BLaER1 (cell line): ENCODE data around the gene THRAP3.
"Not testable (repeated sequence)": the region's sequence is repeated elsewhere in the genome, so short reads cannot be mapped to it uniquely, and the experiment has no call there.

ENCODE experiments used
- H3K27ac ChIP-seq: shearing (Covaris generic); formaldehyde crosslinking; 2 replicates; pipeline ENCODE4 v1.8.1; 2022
- H3K27me3 ChIP-seq: shearing (Covaris generic); formaldehyde crosslinking; 2 replicates; pipeline ENCODE4 v1.8.1; 2022
- H3K36me3 ChIP-seq: shearing (Covaris generic); formaldehyde crosslinking; 2 replicates; pipeline ENCODE4 v1.8.1; 2022
- H3K4me1 ChIP-seq: shearing (Covaris generic); formaldehyde crosslinking; 2 replicates; pipeline ENCODE4 v1.8.1; 2022
- H3K4me2 ChIP-seq: shearing (Covaris generic); formaldehyde crosslinking; 2 replicates; pipeline ENCODE4 v1.8.1; 2022
- H3K4me3 ChIP-seq: shearing (Covaris generic); formaldehyde crosslinking; 2 replicates; pipeline ENCODE4 v1.8.1; 2022
- H3K9ac ChIP-seq: shearing (Covaris generic); formaldehyde crosslinking; 2 replicates; pipeline ENCODE4 v1.8.1; 2022
- H3K9me3 ChIP-seq: shearing (Covaris generic); formaldehyde crosslinking; 2 replicates; pipeline ENCODE4 v1.8.1; 2022
- H4K20me1 ChIP-seq: shearing (Covaris generic); formaldehyde crosslinking; 2 replicates; pipeline ENCODE4 v1.8.1; 2022
- Cebpa-rat ChIP-seq: shearing (Covaris generic); IDR thresholded peaks from 2 replicates; pipeline ENCODE4 v1.8.1; 2022

Gene THRAP3

GRCh38 chr1:36224537-36225282, 467 bp downstream of the THRAP3 start:
- Histone ChIP-seq H3K4me3 (peak overlapping the region; percentile 79), H3K9me3 (no peaks in the 10 kb centered on the region), H4K20me1 (peaks cover 53% of the 10 kb centered on the region), H3K27ac (peak overlapping the region; percentile 93), H3K9ac (peak overlapping the region; percentile 91), H3K27me3 (no peaks in the 10 kb centered on the region), H3K4me1 (peaks cover 32% of the 10 kb centered on the region), H3K4me2 (peak overlapping the region; percentile 94), H3K36me3 (peaks cover 37% of the 10 kb centered on the region)
- TF ChIP-seq Cebpa-rat: no peak

- H3K36me3 ChIP-seq: peaks cover 44% of the 10 kb centered on the region
- peak overlapping the region; percentile 94 for H3K4me2 ChIP-seq
- H3K4me3 ChIP-seq: peak overlapping the region; percentile 79
- no peaks in the 10 kb centered on the region for H3K27me3 ChIP-seq
- peaks cover 37% of the 10 kb centered on the region for H3K4me1 ChIP-seq
- H3K9me3 ChIP-seq: no peaks in the 10 kb centered on the region
- peaks cover 59% of the 10 kb centered on the region for H4K20me1 ChIP-seq
- TF ChIP-seq Cebpa-rat: no peak
- H3K9ac ChIP-seq: peak overlapping the region; percentile 91
- peak overlapping the region; percentile 93 for H3K27ac ChIP-seq
Measured at GRCh38 chr1:36225283-36225899, 1.1 kb downstream of the THRAP3 start.

GRCh38 chr1:36230279-36230678, 6.0 kb downstream of the THRAP3 start:
- not testable (repeated sequence) for H3K27ac ChIP-seq, H3K9ac ChIP-seq, H3K27me3 ChIP-seq, H3K9me3 ChIP-seq, H3K4me3 ChIP-seq, H3K4me2 ChIP-seq
- Histone ChIP-seq H3K36me3 (peaks cover 79% of the 10 kb centered on the region), H4K20me1 (peaks cover 100% of the 10 kb centered on the region), H3K4me1 (peaks cover 63% of the 10 kb centered on the region)

GRCh38 chr1:36231191-36231590, 6.9 kb downstream of the THRAP3 start:
- peaks cover 100% of the 10 kb centered on the region for H4K20me1 ChIP-seq

GRCh38 chr1:36232212-36233095, 8.2 kb downstream of the THRAP3 start:
- no peaks in the 10 kb centered on the region for H3K27me3 ChIP-seq
- no peaks in the 10 kb centered on the region for H3K9me3 ChIP-seq
- peaks cover 86% of the 10 kb centered on the region for H3K36me3 ChIP-seq
- H3K4me2 ChIP-seq: peak overlapping the region; percentile 69
- H3K4me1 ChIP-seq: peaks cover 45% of the 10 kb centered on the region
- peak overlapping the region; percentile 69 for H3K27ac ChIP-seq
- H4K20me1 ChIP-seq: peaks cover 100% of the 10 kb centered on the region
- H3K4me3 ChIP-seq: no peak overlapping the region
- TF ChIP-seq Cebpa-rat: no peak
- H3K9ac ChIP-seq: peak overlapping the region; percentile 26; the same call in 1 of the 2 replicates

More at GRCh38 chr1:36231191-36231590, 6.9 kb downstream of the THRAP3 start:
- Histone ChIP-seq H3K27me3 (no peaks in the 10 kb centered on the region), H3K4me2 (peak overlapping the region; percentile 69), H3K27ac (no peak overlapping the region), H3K4me3 (no peak overlapping the region), H3K4me1 (peaks cover 54% of the 10 kb centered on the region), H3K9me3 (no peaks in the 10 kb centered on the region), H3K36me3 (peaks cover 86% of the 10 kb centered on the region), H3K9ac (peak overlapping the region; percentile 15; the same call in 1 of the 2 replicates)
- TF ChIP-seq Cebpa-rat: no peak

GRCh38 chr1:36236302-36236701, 12.1 kb downstream of the THRAP3 start:
- Histone ChIP-seq H3K36me3 (peaks cover 85% of the 10 kb centered on the region), H3K4me2 (no peak overlapping the region), H3K9me3 (no peaks in the 10 kb centered on the region), H3K9ac (no peak overlapping the region), H4K20me1 (peaks cover 100% of the 10 kb centered on the region), H3K27ac (no peak overlapping the region), H3K27me3 (no peaks in the 10 kb centered on the region), H3K4me3 (no peak overlapping the region), H3K4me1 (peaks cover 31% of the 10 kb centered on the region)
- no peak for TF ChIP-seq Cebpa-rat

GRCh38 chr1:36238433-36238832, 14.2 kb downstream of the THRAP3 start:
- TF ChIP-seq Cebpa-rat: no peak
- H4K20me1 ChIP-seq: peaks cover 98% of the 10 kb centered on the region

GRCh38 chr1:36239941-36240637, 15.8 kb downstream of the THRAP3 start:
- H4K20me1 ChIP-seq: peaks cover 96% of the 10 kb centered on the region
- no peaks in the 10 kb centered on the region for H3K4me1 ChIP-seq
- no peak overlapping the region for H3K27ac ChIP-seq
- H3K9me3 ChIP-seq: peaks cover 8% of the 10 kb centered on the region; the same call in 1 of the 2 replicates
- H3K4me2 ChIP-seq: no peak overlapping the region
- no peak for TF ChIP-seq Cebpa-rat
- no peak overlapping the region for H3K4me3 ChIP-seq
- peaks cover 85% of the 10 kb centered on the region for H3K36me3 ChIP-seq
- H3K27me3 ChIP-seq: no peaks in the 10 kb centered on the region
- H3K9ac ChIP-seq: no peak overlapping the region

More at GRCh38 chr1:36238433-36238832, 14.2 kb downstream of the THRAP3 start:
- Histone ChIP-seq H3K4me1 (peaks cover 9% of the 10 kb centered on the region), H3K9me3 (peaks cover 8% of the 10 kb centered on the region; the same call in 1 of the 2 replicates), H3K4me3 (no peak overlapping the region), H3K9ac (no peak overlapping the region), H3K27ac (no peak overlapping the region), H3K4me2 (no peak overlapping the region), H3K36me3 (peaks cover 93% of the 10 kb centered on the region), H3K27me3 (no peaks in the 10 kb centered on the region)

- H3K27ac ChIP-seq: no peak overlapping the region
- no peak overlapping the region for H3K4me3 ChIP-seq
- H3K36me3 ChIP-seq: peaks cover 80% of the 10 kb centered on the region
- H4K20me1 ChIP-seq: peaks cover 96% of the 10 kb centered on the region
- H3K4me2 ChIP-seq: no peak overlapping the region
- no peak for TF ChIP-seq Cebpa-rat
- no peaks in the 10 kb centered on the region for H3K27me3 ChIP-seq
- peaks cover 33% of the 10 kb centered on the region for H3K4me1 ChIP-seq
- H3K9ac ChIP-seq: no peak overlapping the region
- peaks cover 21% of the 10 kb centered on the region for H3K9me3 ChIP-seq
Measured at GRCh38 chr1:36247538-36247937, 23.3 kb downstream of the THRAP3 start.
